Measurements from ENCODE around the gene CKS1B. TPM values are rescaled to one million over a fixed set of nuclear protein-coding genes. Genes with fewer than 3 reads are reported as not detected.
"Not testable (repeated sequence)": the region's sequence is repeated elsewhere in the genome, so short reads cannot be mapped to it uniquely, and the experiment has no call there.

CKS1B gene
- total and polyA plus RNA-seq, 9 of the 15 experiments (the other 6 are each of a cell fraction or from before 2014, with no cell fraction given), result 215 to 1,103 (median 460) TPM

- TF ChIP-seq ARID4B (CRISPR knock-in tag; IDR thresholded peaks at IDR 0.05) (0 out of 2 replicates have a peak, but pooled peaks have one; percentile 4), AFF4 (CRISPR knock-in tag; IDR thresholded peaks at IDR 0.05) (no peak), HDAC8 (tag; IDR thresholded peaks at IDR 0.05) (no peak), NR2C1 (IDR thresholded peaks at IDR 0.05) (no peak), NR2C1 (tag; IDR thresholded peaks at IDR 0.05) (no peak), ZFX (CRISPR knock-in tag; IDR thresholded peaks at IDR 0.05) (0 out of 2 replicates have a peak, but pooled peaks have one; percentile 9), RAD21 (CRISPR knock-in tag; conservative IDR thresholded peaks at IDR 0.05 in 1 of 2, IDR thresholded peaks at IDR 0.05 in 1 of 2) (0 out of 4 replicates have a peak, but pooled peaks of 1 of the 2 experiments have one; percentile 9), EZH2 (IDR thresholded peaks at IDR 0.05; ENCODE audit: borderline replicate concordance, low read depth, low read length) (no peak), ID3 (CRISPR knock-in tag; IDR thresholded peaks at IDR 0.05) (no peak), ID3 (tag; IDR thresholded peaks at IDR 0.05) (no peak)
Observed at GRCh38 chr1:154983776-154984466, 9.4 kb downstream of the CKS1B start (continued).

- ATAC-seq; H2AFZ ChIP-seq (ENCODE audit: low read depth, low read length); H3K4me3 ChIP-seq; H3K4me2 ChIP-seq (ENCODE audit: insufficient read depth, low read length); CTCF ChIA-PET (ENCODE audit: low intra/inter-chr PET ratio); H4K20me1 ChIP-seq (replicated peaks; ENCODE audit: control insufficient read depth, insufficient read depth, low read length); H3K9me3 ChIP-seq (replicated peaks; ENCODE audit: control insufficient read depth, insufficient read depth, low read depth, low read length); intact Hi-C loops (cut with micrococcal nuclease); H3K9ac ChIP-seq (ENCODE audit: insufficient read depth in 1 of 2, low read depth in 2 of 2, low read length in 2 of 2); H3K27ac ChIP-seq (ENCODE audit: extremely low read depth, low read depth, low read length); BruUV-seq (replicated peaks); FAIRE-seq; in situ Hi-C loops (cut with MboI); H3K27me3 ChIP-seq (ENCODE audit: control insufficient read depth in 2 of 2, insufficient read depth in 2 of 2, low read length in 2 of 2); DNase-seq (ENCODE audit: extremely low read depth in 1 of 4, low spot score in 3 of 4); H3K9me1 ChIP-seq (ENCODE audit: control insufficient read depth, insufficient read depth, low read length): not testable (repeated sequence)
- 91% methylated on average over 4 of the region's 4 CpGs for WGBS (ENCODE audit: insufficient coverage, low coverage, missing lambda C conversion rate)
- POLR2A ChIA-PET, result interaction anchor here (0.6 to 1.1 kb wide), 3 partner anchors 11 to 96 kb away, joined by 3 read pairs; no protein-coding TSS in a partner anchor
- Histone ChIP-seq H3K4me1 (replicated peaks in 1 of 2; ENCODE audit: control insufficient read depth in 2 of 2, insufficient read depth in 2 of 2, low read length in 2 of 2) (peaks cover 0 to 34% of the 10 kb centered on the region in 2 experiments; a peak in 3 of 5 replicates), H3K36me3 (ENCODE audit: control insufficient read depth, insufficient read depth, low read length) (peaks cover 50% of the 10 kb centered on the region), H3K79me2 (ENCODE audit: control insufficient read depth, insufficient read depth, low read length) (peaks cover 68% of the 10 kb centered on the region)
Observed at GRCh38 chr1:154986736-154987135, 12.3 kb downstream of the CKS1B start.
